Right cardiac atrium (tissue), 5 donors: ENCODE measurements around the gene BBS12. TPM values are rescaled to one million over a fixed set of nuclear protein-coding genes. Genes with fewer than 3 reads are reported as not detected.

Experiments
- ATAC-seq, 2 donors: fragments of 200-7000 bp; cut with Tn5 transposase; one replicate each; pipeline versions ENCODE4 v1.8.0 to v1.9.1; 2020; ENCODE audit warnings: moderate library complexity in 2 of 2, mild to moderate bottlenecking in 1 of 2
- DNase-seq, 3 donors: peaks; one replicate each; pipeline ENCODE4 v3.0.0-alpha.2; 2020
- H3K27ac ChIP-seq: one replicate; pipeline ENCODE4 v1.5.1; 2013; ENCODE audit warnings: mild to moderate bottlenecking, low read length, control low read depth, moderate library complexity
- H3K27me3 ChIP-seq: one replicate; pipeline ENCODE4 v1.6.1; 2013; ENCODE audit not compliant: control insufficient read depth, insufficient read depth
- H3K4me1 ChIP-seq: one replicate; pipeline ENCODE4 v1.6.1; 2013; ENCODE audit warnings: low read length; ENCODE audit not compliant: control insufficient read depth, insufficient read depth
- H3K4me3 ChIP-seq: one replicate; pipeline ENCODE4 v1.5.1; 2013; ENCODE audit warnings: low read length, control low read depth
- H3K9me3 ChIP-seq: one replicate; pipeline ENCODE4 v1.6.1; 2013; ENCODE audit warnings: low read length; ENCODE audit not compliant: control insufficient read depth
- WGBS: extraction: QIAGEN DNeasy Blood & Tissue Kit; methylation state at CpG from one replicate; pipeline ENCODE4 v1.1.7; 2013; 5-methylcytosine and 5-hydroxymethylcytosine counted together
- intact Hi-C, 4 donors: fragments of 100-400 bp; cut with DNase I; formaldehyde crosslinking; loops; one replicate each; pipeline versions ENCODE4 v1.11.0 to v1.14.0; 2022 to 2023
- polyA plus RNA-seq: library from polyadenylated mRNA; stranded (reverse); fragments of 200-250 nt; gene quantifications from one replicate; pipeline ENCODE4 v1.2.3, GENCODE V29; 2013
- total RNA-seq, 4 donors: library from RNA; stranded (reverse); fragmentation: NEBNext Ultra II Directional; extraction: Animal tissue kit (Norgen Biotek cat#: 25700); gene quantifications; one replicate each; pipeline ENCODE4 v1.2.1, GENCODE V29; 2021
- donor health status: healthy with polysubstance abuse.
- donor health status: DM: no; HTN: yes; CAD: no.
- donor health status: DM: no; HTN: no; CAD: no.
- donor health status: DM: no; HTN: yes; CAD: no; lungs with severe emphysema.
- donor health status: DM: yes; HTN: yes; CAD: no.

Gene BBS12
- total and polyA plus RNA-seq, 5 donors = 3.5 to 8.5 (median 7.0) TPM

- DNase-seq = no peak
- intact Hi-C loops = no loop called here
- no peak overlapping the region for H3K4me3 ChIP-seq
- no peaks in the 10 kb centered on the region for H3K4me1 ChIP-seq
- no peak overlapping the region for H3K27ac ChIP-seq
- ATAC-seq = no peak
- no peaks in the 10 kb centered on the region for H3K9me3 ChIP-seq
- WGBS = 92% methylated on average over 7 of the region's 7 CpGs
- no peaks in the 10 kb centered on the region for H3K27me3 ChIP-seq
Measured at GRCh38 chr4:122765692-122766352, 33.3 kb downstream of the BBS12 start.

DNA sequence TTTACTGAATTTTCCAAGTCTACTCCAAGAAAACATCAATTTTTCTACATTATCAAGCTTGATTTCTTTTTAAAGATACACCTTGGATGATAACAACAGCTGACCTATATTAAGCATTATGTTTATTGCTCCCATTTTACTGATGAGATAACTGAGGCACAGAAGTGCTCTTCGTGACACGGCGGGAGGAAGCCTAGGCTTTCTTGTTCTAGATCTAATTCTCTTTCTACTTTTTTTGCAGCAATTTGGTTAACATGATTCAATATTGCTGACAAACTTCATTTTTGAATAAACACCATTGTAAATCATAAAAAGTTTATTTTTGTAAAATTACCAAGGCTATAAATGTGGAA is 33.8 kb downstream of the BBS12 start:
- H3K27me3 ChIP-seq = no peaks in the 10 kb centered on the region
- DNase-seq (no peak), ATAC-seq (no peak)
- 99% methylated on average over 3 of the region's 3 CpGs for WGBS
- no peak overlapping the region for H3K4me3 ChIP-seq
- no peak overlapping the region for H3K27ac ChIP-seq
- H3K4me1 ChIP-seq = no peaks in the 10 kb centered on the region
- intact Hi-C loops = no loop called here
- H3K9me3 ChIP-seq = no peaks in the 10 kb centered on the region

- ATAC-seq = no peak
Measured at GRCh38 chr4:122766950-122767349, 34.4 kb downstream of the BBS12 start.

GRCh38 chr4:122771724-122772123 is 39.2 kb downstream of the BBS12 start:
- ATAC-seq = no peak
- 47% methylated on average over 1 of the region's 1 CpG for WGBS
- no peak overlapping the region for H3K4me3 ChIP-seq
- H3K27me3 ChIP-seq = no peaks in the 10 kb centered on the region
- H3K27ac ChIP-seq = no peak overlapping the region
- DNase-seq = no peak
- no peaks in the 10 kb centered on the region for H3K9me3 ChIP-seq
- H3K4me1 ChIP-seq = peaks cover 2% of the 10 kb centered on the region
- intact Hi-C loops = no loop called here

More at GRCh38 chr4:122766950-122767349, 34.4 kb downstream of the BBS12 start:
- 52% methylated on average over 2 of the region's 2 CpGs for WGBS
- no peaks in the 10 kb centered on the region for H3K27me3 ChIP-seq
- H3K4me1 ChIP-seq = peaks cover 2% of the 10 kb centered on the region
- no peak overlapping the region for H3K27ac ChIP-seq
- no peak overlapping the region for H3K4me3 ChIP-seq
- DNase-seq = no peak
- intact Hi-C loops = no loop called here
- H3K9me3 ChIP-seq = no peaks in the 10 kb centered on the region

DNA sequence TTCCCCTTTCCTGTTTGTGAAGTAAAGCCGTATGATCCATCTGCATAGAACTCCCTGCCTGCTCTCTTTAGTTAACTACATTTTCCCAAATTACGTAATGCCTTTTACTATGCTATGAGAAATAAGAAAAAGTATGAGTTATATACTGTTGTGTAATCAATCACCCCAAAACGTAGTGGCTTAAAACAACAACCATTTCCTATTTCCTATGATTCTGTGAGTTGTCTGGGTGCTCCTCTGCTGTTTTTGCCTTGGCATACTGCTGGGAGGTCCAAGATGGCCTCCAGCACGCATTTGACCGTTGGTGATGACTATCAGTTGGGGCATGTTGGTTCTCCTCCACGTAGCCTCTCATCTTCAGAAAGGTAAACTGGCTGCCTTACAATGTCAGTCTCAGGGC is 39.8 kb downstream of the BBS12 start:
- DNase-seq (no peak), ATAC-seq (no peak)
- Histone ChIP-seq H3K4me3 (no peak overlapping the region), H3K27me3 (no peaks in the 10 kb centered on the region), H3K4me1 (peaks cover 2% of the 10 kb centered on the region), H3K9me3 (no peaks in the 10 kb centered on the region), H3K27ac (no peak overlapping the region)
- intact Hi-C loops = no loop called here
- WGBS = 83% methylated on average over 6 of the region's 6 CpGs

GRCh38 chr4:122772986-122773385 is 40.5 kb downstream of the BBS12 start:
- Histone ChIP-seq H3K9me3 (no peaks in the 10 kb centered on the region), H3K27me3 (no peaks in the 10 kb centered on the region), H3K27ac (no peak overlapping the region), H3K4me3 (no peak overlapping the region), H3K4me1 (peaks cover 2% of the 10 kb centered on the region)
- DNase-seq = no peak
- intact Hi-C loops = no loop called here
- no peak for ATAC-seq

- H3K9me3 ChIP-seq = no peaks in the 10 kb centered on the region
- intact Hi-C loops = no loop called here
- H3K4me1 ChIP-seq = peaks cover 2% of the 10 kb centered on the region
- WGBS = 80% methylated on average over 3 of the region's 3 CpGs
- ATAC-seq (no peak), DNase-seq (no peak)
- no peak overlapping the region for H3K27ac ChIP-seq
- no peaks in the 10 kb centered on the region for H3K27me3 ChIP-seq
- no peak overlapping the region for H3K4me3 ChIP-seq
Measured at GRCh38 chr4:122775039-122775438, 42.5 kb downstream of the BBS12 start.

DNA sequence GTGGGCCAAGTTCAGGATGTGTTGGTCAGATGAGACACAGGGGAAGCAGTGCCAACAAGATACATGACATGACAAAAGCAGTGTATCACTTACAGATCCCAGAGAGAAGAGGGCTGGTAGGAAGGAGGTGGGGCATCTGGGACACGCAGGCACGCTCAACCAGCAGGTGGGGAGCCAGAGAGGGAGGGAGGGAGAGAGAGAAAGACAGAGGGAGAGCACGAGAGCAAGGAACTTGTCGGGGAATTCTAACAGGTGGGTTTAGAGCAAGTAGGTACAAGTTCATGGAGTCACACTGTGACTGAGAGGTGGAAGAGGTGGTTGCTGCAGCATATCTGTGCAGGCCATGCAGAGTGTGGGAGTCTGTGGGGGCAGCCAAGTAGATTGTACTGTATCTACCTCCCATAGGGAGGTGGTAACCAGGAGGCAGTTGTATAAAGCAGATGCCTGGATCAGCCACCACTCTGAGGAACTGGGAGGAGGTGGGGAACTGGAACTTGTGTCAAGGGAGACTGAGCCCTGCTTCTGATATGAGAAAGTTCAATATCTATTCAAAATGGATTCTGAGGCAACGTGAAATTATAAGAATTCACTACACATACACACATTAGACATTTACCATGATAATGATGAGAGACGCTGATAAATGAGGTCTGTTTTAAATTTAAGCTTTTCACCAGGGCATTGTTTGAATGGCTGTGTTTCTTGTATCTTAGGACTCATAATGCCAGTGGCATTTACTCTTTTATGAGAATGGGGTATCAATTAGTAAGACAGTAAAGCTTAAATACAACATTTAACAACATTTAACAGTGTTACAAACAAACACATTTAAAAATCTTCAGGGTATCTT is 43.7 kb downstream of the BBS12 start:
- ATAC-seq = no peak
- Histone ChIP-seq H3K4me1 (peaks cover 2% of the 10 kb centered on the region), H3K4me3 (no peak overlapping the region), H3K9me3 (no peaks in the 10 kb centered on the region), H3K27me3 (no peaks in the 10 kb centered on the region), H3K27ac (no peak overlapping the region)
- intact Hi-C loops = no loop called here
- 79% methylated on average over 6 of the region's 6 CpGs for WGBS
- DNase-seq = no peak

DNA sequence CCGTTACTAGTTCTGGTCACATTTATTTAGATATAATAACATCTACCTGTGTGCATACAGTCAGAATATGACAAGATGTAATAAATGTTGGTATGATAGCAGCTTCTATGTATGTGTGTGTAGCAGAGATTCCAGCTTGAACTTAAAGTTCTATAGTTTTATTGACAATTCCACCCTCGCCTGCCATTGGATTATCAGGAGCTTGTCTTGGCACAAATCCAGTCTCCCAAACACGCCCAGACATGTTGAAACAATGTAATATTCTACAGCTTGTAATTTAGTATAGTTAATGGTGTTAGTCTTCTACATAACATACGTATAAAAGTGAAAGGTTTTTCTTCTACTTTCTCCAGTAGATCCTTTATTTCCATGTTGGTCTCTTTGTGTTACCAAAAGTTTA is 44.4 kb downstream of the BBS12 start:
- 70% methylated on average over 4 of the region's 4 CpGs for WGBS
- Histone ChIP-seq H3K27ac (no peak overlapping the region), H3K4me1 (no peaks in the 10 kb centered on the region), H3K4me3 (no peak overlapping the region), H3K9me3 (no peaks in the 10 kb centered on the region), H3K27me3 (no peaks in the 10 kb centered on the region)
- ATAC-seq (no peak), DNase-seq (no peak)
- intact Hi-C loops = no loop called here

- no peak for DNase-seq
- intact Hi-C loops = no loop called here
- Histone ChIP-seq H3K27ac (no peak overlapping the region), H3K27me3 (no peaks in the 10 kb centered on the region), H3K4me3 (no peak overlapping the region), H3K9me3 (no peaks in the 10 kb centered on the region), H3K4me1 (no peaks in the 10 kb centered on the region)
- no peak for ATAC-seq
- 94% methylated on average over 7 of the region's 7 CpGs for WGBS
Measured at GRCh38 chr4:122777846-122778673, 45.6 kb downstream of the BBS12 start.

- no peaks in the 10 kb centered on the region for H3K9me3 ChIP-seq
- no peak overlapping the region for H3K27ac ChIP-seq
- H3K4me3 ChIP-seq = no peak overlapping the region
- 76% methylated on average over 2 of the region's 2 CpGs for WGBS
- intact Hi-C loops = no loop called here
- H3K4me1 ChIP-seq = no peaks in the 10 kb centered on the region
- ATAC-seq (no peak), DNase-seq (no peak)
- H3K27me3 ChIP-seq = no peaks in the 10 kb centered on the region
Measured at GRCh38 chr4:122781486-122781885, 49.0 kb downstream of the BBS12 start.
